Measurements from ENCODE around the gene KIF6.
"Not testable (repeated sequence)": the region's sequence is repeated elsewhere in the genome, so short reads cannot be mapped to it uniquely, and the experiment has no call there.

KIF6 gene

GRCh38 chr6:39550191-39550590 is 175.0 kb downstream of the KIF6 start:
- FAIRE-seq, result no peak

GRCh38 chr6:39546731-39547130 is 178.5 kb downstream of the KIF6 start:
- no peak for FAIRE-seq

- no peak for FAIRE-seq
Measured at GRCh38 chr6:39543950-39544349, 181.3 kb downstream of the KIF6 start.

- no peak for FAIRE-seq
Measured at GRCh38 chr6:39543095-39543494, 182.1 kb downstream of the KIF6 start.

- no peak for FAIRE-seq
Measured at GRCh38 chr6:39540454-39540853, 184.8 kb downstream of the KIF6 start.

GRCh38 chr6:39530201-39530759 is 194.9 kb downstream of the KIF6 start:
- peak; percentile 75 for FAIRE-seq

- FAIRE-seq, result no peak
Measured at GRCh38 chr6:39527792-39528564, 197.2 kb downstream of the KIF6 start.

- no peak for FAIRE-seq
Measured at GRCh38 chr6:39524007-39524406, 201.2 kb downstream of the KIF6 start.

- peak; percentile 87 for FAIRE-seq
Measured at GRCh38 chr6:39521958-39522357, 203.2 kb downstream of the KIF6 start.

- FAIRE-seq, result no peak
Measured at GRCh38 chr6:39520916-39521315, 204.3 kb downstream of the KIF6 start.

- FAIRE-seq, result no peak
Measured at GRCh38 chr6:39520411-39520810, 204.8 kb downstream of the KIF6 start.

GRCh38 chr6:39518221-39518620 is 207.0 kb downstream of the KIF6 start:
- FAIRE-seq, result no peak

- no peak for FAIRE-seq
Measured at GRCh38 chr6:39517756-39518155, 207.5 kb downstream of the KIF6 start.

GRCh38 chr6:39516471-39516870 is 208.7 kb downstream of the KIF6 start:
- FAIRE-seq, result no peak

GRCh38 chr6:39515471-39515870 is 209.7 kb downstream of the KIF6 start:
- FAIRE-seq, result no peak

GRCh38 chr6:39515006-39515405 is 210.2 kb downstream of the KIF6 start:
- no peak for FAIRE-seq

GRCh38 chr6:39509831-39510230 is 215.4 kb downstream of the KIF6 start:
- FAIRE-seq, result not testable (repeated sequence)

- FAIRE-seq, result no peak
Measured at GRCh38 chr6:39508515-39508914, 216.7 kb downstream of the KIF6 start.

- no peak for FAIRE-seq
Measured at GRCh38 chr6:39507331-39507998, 217.7 kb downstream of the KIF6 start.

GRCh38 chr6:39502362-39502955 is 222.7 kb downstream of the KIF6 start:
- FAIRE-seq, result not testable (repeated sequence)

- FAIRE-seq, result no peak
Measured at GRCh38 chr6:39499053-39499452, 226.2 kb downstream of the KIF6 start.

GRCh38 chr6:39498096-39498495 is 227.1 kb downstream of the KIF6 start:
- FAIRE-seq, result no peak

- no peak for FAIRE-seq
Measured at GRCh38 chr6:39496915-39497314, 228.3 kb downstream of the KIF6 start.

GRCh38 chr6:39496456-39496855 is 228.8 kb downstream of the KIF6 start:
- FAIRE-seq, result no peak
